OCI-LY1 (cell line): Measurements from ENCODE around the gene PFN3.
A peak's percentile ranks its signal among the peaks of the same experiment; 100 is the strongest.

ENCODE experiments used
- H2AFZ ChIP-seq: fragments of 200-600 bp; sonication (generic), shearing (Covaris generic); 2 replicates; pipeline ENCODE4 v1.6.0; 2014; ENCODE audit warnings: antibody characterized with exemption, mild to moderate bottlenecking, low read length
- H3F3A ChIP-seq: fragments of 200-600 bp; sonication (generic), shearing (Covaris generic); 2 replicates; pipeline ENCODE4 v1.6.0; 2014; ENCODE audit warnings: mild to moderate bottlenecking, antibody characterized with exemption, low read length, moderate library complexity; ENCODE audit not compliant: insufficient read depth
- H3K27ac ChIP-seq: fragments of 200-600 bp; sonication (generic); 2 replicates; pipeline ENCODE4 v1.5.1; 2014; ENCODE audit warnings: low read length, mixed run types, mild to moderate bottlenecking, low read depth; ENCODE audit not compliant: poor library complexity, severe bottlenecking
- H3K27me3 ChIP-seq: fragments of 200-600 bp; sonication (generic); 2 replicates; pipeline ENCODE4 v1.6.0; 2014; ENCODE audit warnings: antibody characterized with exemption, mild to moderate bottlenecking, low read length, moderate library complexity; ENCODE audit not compliant: insufficient read depth
- H3K36me3 ChIP-seq: fragments of 200-600 bp; sonication (generic); 2 replicates; pipeline ENCODE4 v1.6.1; 2014; ENCODE audit warnings: mild to moderate bottlenecking, antibody characterized with exemption, low read length, moderate library complexity, mixed read lengths; ENCODE audit not compliant: insufficient read depth
- H3K4me1 ChIP-seq: fragments of 200-600 bp; sonication (generic); 2 replicates; pipeline ENCODE4 v1.5.1; 2014; ENCODE audit warnings: mild to moderate bottlenecking, low read length, moderate library complexity; ENCODE audit not compliant: insufficient read depth, severe bottlenecking
- H3K4me2 ChIP-seq: fragments of 200-600 bp; sonication (generic), shearing (Covaris generic); 2 replicates; pipeline ENCODE4 v1.6.1; 2014; ENCODE audit warnings: low read length
- H3K4me3 ChIP-seq: fragments of 200-600 bp; sonication (generic); 2 replicates; pipeline ENCODE4 v1.5.1; 2014; ENCODE audit warnings: low read length, low read depth, mild to moderate bottlenecking, mixed read lengths; ENCODE audit not compliant: poor library complexity, severe bottlenecking
- H3K79me2 ChIP-seq: fragments of 200-600 bp; shearing (Covaris generic); 2 replicates; pipeline ENCODE4 v1.6.1; 2016; ENCODE audit warnings: mixed run types, low read length, mixed read lengths; ENCODE audit not compliant: insufficient read depth
- H3K9ac ChIP-seq: fragments of 200-600 bp; sonication (generic), shearing (Covaris generic); 2 replicates; pipeline ENCODE4 v1.6.1; 2014; ENCODE audit warnings: mild to moderate bottlenecking, low read length, mixed read lengths
- H3K9me2 ChIP-seq: fragments of 200-600 bp; sonication (generic), shearing (Covaris generic); 2 replicates; pipeline ENCODE4 v1.6.1; 2014; ENCODE audit warnings: low read depth, mild to moderate bottlenecking, low read length, mixed read lengths
- H3K9me3 ChIP-seq: fragments of 200-600 bp; shearing (Covaris generic); 2 replicates; pipeline ENCODE4 v1.6.1; 2014; ENCODE audit warnings: low read length, mixed read lengths
- H4K20me1 ChIP-seq: fragments of 200-600 bp; sonication (generic), shearing (Covaris generic); 2 replicates; pipeline ENCODE4 v1.6.0; 2016; ENCODE audit warnings: mild to moderate bottlenecking, low read length; ENCODE audit not compliant: insufficient read depth
- EZH2 ChIP-seq: fragments of 200-600 bp; sonication (generic), shearing (Covaris generic); IDR thresholded peaks from 2 replicates; pipeline ENCODE4 v1.8.0; 2017; ENCODE audit warnings: borderline replicate concordance, mixed run types, mild to moderate bottlenecking, antibody characterized with exemption, low read length, moderate library complexity, mixed read lengths
- TF ChIP-seq, protein P1 (sequence below): fragments of 200-600 bp; sonication (generic), shearing (Covaris generic); IDR thresholded peaks from 2 replicates; pipeline ENCODE4 v1.5.1; 2017; ENCODE audit warnings: mild to moderate bottlenecking, antibody characterized with exemption, low read length, moderate library complexity, mixed read lengths

PFN3 gene

GRCh38 chr5:177392765-177393164 is 7.7 kb downstream of the PFN3 start:
- no peak overlapping the region for H3K4me2 ChIP-seq
- no peaks in the 10 kb centered on the region for H3K9me2 ChIP-seq
- no peaks in the 10 kb centered on the region for H3K79me2 ChIP-seq
- no peak overlapping the region for H3K4me3 ChIP-seq
- TF ChIP-seq EZH2 = no peak
- TF ChIP-seq, protein P1, sequence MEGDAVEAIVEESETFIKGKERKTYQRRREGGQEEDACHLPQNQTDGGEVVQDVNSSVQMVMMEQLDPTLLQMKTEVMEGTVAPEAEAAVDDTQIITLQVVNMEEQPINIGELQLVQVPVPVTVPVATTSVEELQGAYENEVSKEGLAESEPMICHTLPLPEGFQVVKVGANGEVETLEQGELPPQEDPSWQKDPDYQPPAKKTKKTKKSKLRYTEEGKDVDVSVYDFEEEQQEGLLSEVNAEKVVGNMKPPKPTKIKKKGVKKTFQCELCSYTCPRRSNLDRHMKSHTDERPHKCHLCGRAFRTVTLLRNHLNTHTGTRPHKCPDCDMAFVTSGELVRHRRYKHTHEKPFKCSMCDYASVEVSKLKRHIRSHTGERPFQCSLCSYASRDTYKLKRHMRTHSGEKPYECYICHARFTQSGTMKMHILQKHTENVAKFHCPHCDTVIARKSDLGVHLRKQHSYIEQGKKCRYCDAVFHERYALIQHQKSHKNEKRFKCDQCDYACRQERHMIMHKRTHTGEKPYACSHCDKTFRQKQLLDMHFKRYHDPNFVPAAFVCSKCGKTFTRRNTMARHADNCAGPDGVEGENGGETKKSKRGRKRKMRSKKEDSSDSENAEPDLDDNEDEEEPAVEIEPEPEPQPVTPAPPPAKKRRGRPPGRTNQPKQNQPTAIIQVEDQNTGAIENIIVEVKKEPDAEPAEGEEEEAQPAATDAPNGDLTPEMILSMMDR = no peak
- no peak overlapping the region for H2AFZ ChIP-seq
- H3K27ac ChIP-seq = no peak overlapping the region
- H4K20me1 ChIP-seq = no peaks in the 10 kb centered on the region
- no peaks in the 10 kb centered on the region for H3F3A ChIP-seq
- no peaks in the 10 kb centered on the region for H3K36me3 ChIP-seq
- H3K9me3 ChIP-seq = no peaks in the 10 kb centered on the region
- H3K27me3 ChIP-seq = peaks cover 4% of the 10 kb centered on the region
- H3K9ac ChIP-seq = no peak overlapping the region
- H3K4me1 ChIP-seq = peaks cover 23% of the 10 kb centered on the region

GRCh38 chr5:177390363-177391300 is 9.8 kb downstream of the PFN3 start:
- peaks cover 4% of the 10 kb centered on the region for H3K27me3 ChIP-seq
- no peaks in the 10 kb centered on the region for H3F3A ChIP-seq
- TF ChIP-seq, protein P1 = peak; percentile 86
- TF ChIP-seq EZH2 = no peak
- peaks cover 34% of the 10 kb centered on the region for H3K4me1 ChIP-seq
- H3K9me3 ChIP-seq = no peaks in the 10 kb centered on the region
- H2AFZ ChIP-seq = no peak overlapping the region
- H3K27ac ChIP-seq = no peak overlapping the region
- no peaks in the 10 kb centered on the region for H3K9me2 ChIP-seq
- H3K36me3 ChIP-seq = no peaks in the 10 kb centered on the region
- no peak overlapping the region; the same call in 1 of the 2 replicates for H3K9ac ChIP-seq
- H3K79me2 ChIP-seq = no peaks in the 10 kb centered on the region
- H3K4me2 ChIP-seq = no peak overlapping the region; the same call in 1 of the 2 replicates
- H4K20me1 ChIP-seq = no peaks in the 10 kb centered on the region
- H3K4me3 ChIP-seq = no peak overlapping the region

DNA sequence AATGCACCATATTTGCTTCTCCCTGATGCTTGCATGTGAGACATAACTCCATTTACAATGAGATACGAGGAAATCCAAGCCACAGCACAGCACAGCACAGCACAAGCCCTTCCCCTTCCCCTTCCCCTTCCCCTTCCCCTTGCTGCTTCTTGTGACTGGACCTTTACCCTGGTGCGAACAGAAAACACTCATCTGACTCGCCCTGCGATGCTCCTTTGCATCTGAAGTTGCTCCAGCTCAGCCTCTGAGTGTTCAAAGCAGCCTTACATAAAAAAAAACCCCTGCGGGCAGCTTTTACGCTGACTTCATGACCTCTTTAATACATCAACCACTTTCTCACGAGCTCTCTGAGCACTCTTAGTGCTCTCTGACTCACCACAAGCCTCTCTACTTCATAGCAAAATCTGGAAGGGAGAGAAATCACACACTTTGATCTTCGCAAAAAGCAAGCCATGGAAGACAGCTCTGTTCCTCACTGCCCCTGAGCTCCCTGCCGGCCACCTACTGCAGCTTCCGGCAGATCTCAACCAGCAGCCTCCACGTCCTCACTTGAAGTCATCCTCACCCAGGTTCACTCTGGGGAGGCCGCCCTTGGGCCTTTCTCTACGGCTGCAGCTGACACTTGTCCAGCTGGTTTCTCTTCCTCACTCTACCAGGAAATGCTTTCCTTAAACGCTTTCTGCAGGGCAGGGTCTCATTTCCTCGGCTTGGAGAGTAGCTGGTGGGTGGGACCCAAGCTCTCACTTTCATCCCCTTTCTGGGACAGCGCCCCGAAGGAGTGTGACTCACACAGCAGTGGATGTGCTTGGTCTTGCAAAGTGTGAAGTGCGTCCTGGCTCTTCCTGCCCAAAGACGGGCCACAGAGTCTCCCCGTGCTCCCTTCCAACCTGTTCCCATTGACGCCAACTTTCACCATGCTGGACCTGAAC is 11.0 kb downstream of the PFN3 start:
- no peak overlapping the region for H3K4me3 ChIP-seq
- no peaks in the 10 kb centered on the region for H3K36me3 ChIP-seq
- H2AFZ ChIP-seq = no peak overlapping the region
- H3K27me3 ChIP-seq = peaks cover 4% of the 10 kb centered on the region
- H3F3A ChIP-seq = no peaks in the 10 kb centered on the region
- peak overlapping the region; percentile 10; the same call in 1 of the 2 replicates for H3K9ac ChIP-seq
- no peaks in the 10 kb centered on the region for H3K9me3 ChIP-seq
- H4K20me1 ChIP-seq = no peaks in the 10 kb centered on the region
- peaks cover 34% of the 10 kb centered on the region for H3K4me1 ChIP-seq
- TF ChIP-seq, protein P1 = no peak
- no peak for TF ChIP-seq EZH2
- no peaks in the 10 kb centered on the region for H3K79me2 ChIP-seq
- H3K4me2 ChIP-seq = peak overlapping the region; percentile 27; the same call in 1 of the 2 replicates
- no peaks in the 10 kb centered on the region for H3K9me2 ChIP-seq
- peak overlapping the region; percentile 53 for H3K27ac ChIP-seq
